GM19397 (cell line): ENCODE results near the gene CACNA1F.

Experiments used
- ATAC-seq: cut with Tn5 transposase; IDR thresholded peaks from one replicate; pipeline ENCODE4 v1.9.1; 2021; ENCODE audit warnings: mild to moderate bottlenecking, moderate library complexity; ENCODE audit not compliant: unreplicated experiment

The CACNA1F gene

GRCh38 chrX:49155900-49156837 lies 77.0 kb downstream of the CACNA1F start:
- peak; percentile 96 for ATAC-seq

DNA sequence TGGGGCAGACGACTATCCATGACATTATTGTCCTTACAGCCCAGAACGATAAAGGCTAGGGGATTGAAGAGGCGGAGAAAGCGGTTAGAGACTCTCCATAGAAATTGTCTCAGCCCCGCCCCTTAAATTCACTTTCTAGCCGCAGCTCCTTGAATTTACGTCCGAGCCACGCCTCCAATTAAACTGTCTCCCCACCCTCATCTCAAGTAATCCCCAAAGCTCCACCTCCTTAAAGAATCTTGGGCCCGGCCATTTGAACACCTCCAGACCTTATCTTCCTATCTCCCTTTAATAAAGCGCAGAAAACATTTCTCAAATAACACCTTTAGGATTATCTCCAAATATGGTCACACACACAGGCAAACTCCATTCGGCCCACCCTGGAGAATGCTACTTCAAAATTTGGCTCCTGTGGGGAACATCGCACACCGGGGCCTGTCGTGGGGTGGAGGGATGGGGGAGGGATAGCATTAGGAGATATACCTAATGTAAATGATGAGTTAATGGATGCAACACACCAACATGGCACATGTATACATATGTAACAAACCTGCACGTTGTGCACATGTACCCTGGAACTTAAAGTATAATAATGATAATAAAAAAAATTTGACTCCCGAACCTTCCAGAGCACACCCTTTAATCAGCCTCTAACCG lies 77.8 kb downstream of the CACNA1F start:
- no peak for ATAC-seq
